ENCODE results near the gene BIVM.

BIVM gene

GRCh38 chr13:102836471-102836870 lies 37.6 kb downstream of the BIVM start:
- H3K4me3 ChIP-seq (ENCODE audit: severe bottlenecking): no peak overlapping the region
- ATAC-seq (ENCODE audit: low read depth) (no peak), DNase-seq (ENCODE audit: low spot score) (no peak)
- no peaks in the 10 kb centered on the region for H3K27me3 ChIP-seq (ENCODE audit: insufficient read depth, poor library complexity, severe bottlenecking)
- H3K4me1 ChIP-seq (ENCODE audit: insufficient read depth, poor library complexity, severe bottlenecking): no peaks in the 10 kb centered on the region
- H3K27ac ChIP-seq (ENCODE audit: poor library complexity, severe bottlenecking): no peak overlapping the region
- H3K36me3 ChIP-seq (ENCODE audit: low read depth): peaks cover 74% of the 10 kb centered on the region
- no peaks in the 10 kb centered on the region for H3K9me3 ChIP-seq (ENCODE audit: severe bottlenecking)
- TF ChIP-seq CTCF (IDR thresholded peaks at IDR 0.05; ENCODE audit: poor library complexity, severe bottlenecking): no peak

GRCh38 chr13:102838273-102838672 lies 39.4 kb downstream of the BIVM start:
- peaks cover 65% of the 10 kb centered on the region for H3K36me3 ChIP-seq (ENCODE audit: low read depth)
- no peak overlapping the region for H3K27ac ChIP-seq (ENCODE audit: poor library complexity, severe bottlenecking)
- ATAC-seq (ENCODE audit: low read depth) (no peak), DNase-seq (ENCODE audit: low spot score) (no peak)
- no peaks in the 10 kb centered on the region for H3K27me3 ChIP-seq (ENCODE audit: insufficient read depth, poor library complexity, severe bottlenecking)
- H3K9me3 ChIP-seq (ENCODE audit: severe bottlenecking): no peaks in the 10 kb centered on the region
- H3K4me3 ChIP-seq (ENCODE audit: severe bottlenecking): no peak overlapping the region
- TF ChIP-seq CTCF (IDR thresholded peaks at IDR 0.05; ENCODE audit: poor library complexity, severe bottlenecking): no peak
- no peaks in the 10 kb centered on the region for H3K4me1 ChIP-seq (ENCODE audit: insufficient read depth, poor library complexity, severe bottlenecking)

- Histone ChIP-seq H3K27me3 (ENCODE audit: insufficient read depth, poor library complexity, severe bottlenecking) (no peaks in the 10 kb centered on the region), H3K4me1 (ENCODE audit: insufficient read depth, poor library complexity, severe bottlenecking) (no peaks in the 10 kb centered on the region), H3K27ac (ENCODE audit: poor library complexity, severe bottlenecking) (no peak overlapping the region), H3K36me3 (ENCODE audit: low read depth) (peaks cover 65% of the 10 kb centered on the region), H3K9me3 (ENCODE audit: severe bottlenecking) (no peaks in the 10 kb centered on the region), H3K4me3 (ENCODE audit: severe bottlenecking) (no peak overlapping the region)
- ATAC-seq (ENCODE audit: low read depth) (no peak), DNase-seq (ENCODE audit: low spot score) (no peak)
- TF ChIP-seq CTCF (IDR thresholded peaks at IDR 0.05; ENCODE audit: poor library complexity, severe bottlenecking): no peak
These were observed 40.1 kb downstream of the BIVM start for GRCh38 chr13:102838982-102839381.

GRCh38 chr13:102839462-102839861 lies 40.5 kb downstream of the BIVM start:
- no peak overlapping the region for H3K27ac ChIP-seq (ENCODE audit: poor library complexity, severe bottlenecking)
- no peak overlapping the region for H3K4me3 ChIP-seq (ENCODE audit: severe bottlenecking)
- ATAC-seq (ENCODE audit: low read depth) (no peak), DNase-seq (ENCODE audit: low spot score) (no peak)
- no peaks in the 10 kb centered on the region for H3K9me3 ChIP-seq (ENCODE audit: severe bottlenecking)
- no peaks in the 10 kb centered on the region for H3K4me1 ChIP-seq (ENCODE audit: insufficient read depth, poor library complexity, severe bottlenecking)
- no peak for TF ChIP-seq CTCF (IDR thresholded peaks at IDR 0.05; ENCODE audit: poor library complexity, severe bottlenecking)
- peaks cover 60% of the 10 kb centered on the region for H3K36me3 ChIP-seq (ENCODE audit: low read depth)
- H3K27me3 ChIP-seq (ENCODE audit: insufficient read depth, poor library complexity, severe bottlenecking): no peaks in the 10 kb centered on the region

- Histone ChIP-seq H3K36me3 (ENCODE audit: low read depth) (peaks cover 21% of the 10 kb centered on the region), H3K4me3 (ENCODE audit: severe bottlenecking) (peak overlapping the region; percentile 67), H3K27me3 (ENCODE audit: insufficient read depth, poor library complexity, severe bottlenecking) (no peaks in the 10 kb centered on the region), H3K27ac (ENCODE audit: poor library complexity, severe bottlenecking) (peak overlapping the region; percentile 83), H3K9me3 (ENCODE audit: severe bottlenecking) (no peaks in the 10 kb centered on the region), H3K4me1 (ENCODE audit: insufficient read depth, poor library complexity, severe bottlenecking) (peaks cover 11% of the 10 kb centered on the region)
- TF ChIP-seq CTCF (IDR thresholded peaks at IDR 0.05; ENCODE audit: poor library complexity, severe bottlenecking): no peak
- DNase-seq (ENCODE audit: low spot score) (no peak), ATAC-seq (ENCODE audit: low read depth) (peak; percentile 19)
These were observed 46.3 kb downstream of the BIVM start for GRCh38 chr13:102845289-102845629.

Data from RWPE2 (cell line).